Fibroblast of lung (primary cell): Measurements from ENCODE around the gene TAGLN2. TPM values are rescaled to one million over a fixed set of nuclear protein-coding genes. Genes with fewer than 3 reads are reported as not detected.

Experiments used
- DNase-seq, 2 donors: peaks; one replicate each; pipeline versions ENCODE4 v3.0.0 to v3.0.0-alpha.2; 2010; ENCODE audit warnings: low read depth in 2 of 2
- H2AFZ ChIP-seq: 2 replicates; pipeline ENCODE4 v1.5.1; 2012; ENCODE audit warnings: low read length, control low read depth, inconsistent platforms
- H3K27ac ChIP-seq: 2 replicates; pipeline ENCODE4 v1.5.1; 2011; ENCODE audit warnings: low read length, control low read depth; ENCODE audit not compliant: insufficient read depth
- H3K27me3 ChIP-seq: 2 replicates; pipeline ENCODE4 v1.5.1; 2011; ENCODE audit warnings: mild to moderate bottlenecking, low read length; ENCODE audit not compliant: control insufficient read depth, insufficient read depth
- H3K36me3 ChIP-seq: 2 replicates; pipeline ENCODE4 v1.5.1; 2011; ENCODE audit warnings: low read length; ENCODE audit not compliant: control insufficient read depth, insufficient read depth
- H3K4me1 ChIP-seq: 2 replicates; pipeline ENCODE4 v1.5.1; 2011; ENCODE audit warnings: low read length; ENCODE audit not compliant: control insufficient read depth, insufficient read depth; ENCODE audit errors: extremely low read depth
- H3K4me2 ChIP-seq: 2 replicates; pipeline ENCODE4 v1.5.1; 2011; ENCODE audit warnings: low read length, control low read depth; ENCODE audit not compliant: insufficient read depth; ENCODE audit errors: extremely low read depth
- H3K4me3 ChIP-seq, 4 experiments: fragments of 200-600 bp in 1 of 4; sonication (generic) in 1 of 4; replicated peaks in 1 of 4; 2 replicates each; pipeline ENCODE4 v1.5.1; 2011 to 2016; ENCODE audit warnings: low read length in 4 of 4, low read depth in 3 of 4, mild to moderate bottlenecking in 3 of 4, control low read depth in 2 of 4, inconsistent platforms in 1 of 4, mixed read lengths in 1 of 4; ENCODE audit not compliant: insufficient read depth in 1 of 4; ENCODE audit errors: control extremely low read depth in 1 of 4
- H3K79me2 ChIP-seq: 2 replicates; pipeline ENCODE4 v1.5.1; 2012; ENCODE audit warnings: mild to moderate bottlenecking, low read length, inconsistent platforms; ENCODE audit not compliant: control insufficient read depth, insufficient read depth
- H3K9ac ChIP-seq: 2 replicates; pipeline ENCODE4 v1.5.1; 2011; ENCODE audit warnings: mild to moderate bottlenecking, low read length, control low read depth; ENCODE audit not compliant: insufficient read depth
- H3K9me3 ChIP-seq: 2 replicates; pipeline ENCODE4 v1.5.1; 2012; ENCODE audit warnings: low read depth, low read length; ENCODE audit not compliant: control insufficient read depth, insufficient read depth
- H4K20me1 ChIP-seq: 2 replicates; pipeline ENCODE4 v1.5.1; 2011; ENCODE audit warnings: low read length; ENCODE audit not compliant: control insufficient read depth, insufficient read depth; ENCODE audit errors: extremely low read depth
- CTCF ChIP-seq, 2 donors: IDR thresholded peaks in 1 of 2; conservative IDR thresholded peaks in 1 of 2; 1 replicate in 1 of 2; 2 replicates in 1 of 2; pipeline ENCODE4 v1.5.1; 2011 to 2012; ENCODE audit warnings: low read length in 2 of 2, control low read depth in 1 of 2, inconsistent platforms in 1 of 2, low read depth in 1 of 2, mild to moderate bottlenecking in 1 of 2
- EZH2 ChIP-seq: IDR thresholded peaks from 2 replicates; pipeline ENCODE4 v1.5.1; 2012; ENCODE audit warnings: low read length, control low read depth, mild to moderate bottlenecking; ENCODE audit errors: missing control alignments
- polyA plus RNA-seq, 2 donors: library from polyadenylated mRNA; depleted of rRNA in 1 of 2; stranded (reverse) in 1 of 2; unstranded in 1 of 2; fragments of >200 nt; gene quantifications; 2 replicates each; pipeline ENCODE4 v1.2.1, GENCODE V29; 2011 to 2012; ENCODE audit warnings: missing spikeins in 1 of 2
- total RNA-seq: library from RNA; depleted of rRNA; stranded (reverse); fragments of >200 nt; gene quantifications from 2 replicates; pipeline ENCODE4 v1.2.1, GENCODE V29; 2014

The TAGLN2 gene
- total and polyA plus RNA-seq, 2 donors (not counting 1 experiment from before 2014, with no cell fraction given) = 300 to 718 TPM

GRCh38 chr1:159930634-159931033 lies 5.3 kb upstream of the TAGLN2 start:
- no peak overlapping the region for H3K9ac ChIP-seq
- H3K4me2 ChIP-seq = no peak overlapping the region
- peaks cover 3% of the 10 kb centered on the region for H3K4me1 ChIP-seq
- H3K27ac ChIP-seq = no peak overlapping the region
- no peaks in the 10 kb centered on the region for H3K79me2 ChIP-seq
- no peaks in the 10 kb centered on the region for H4K20me1 ChIP-seq
- H3K4me3 ChIP-seq = no peak overlapping the region
- H3K36me3 ChIP-seq = no peaks in the 10 kb centered on the region
- no peak for DNase-seq
- H2AFZ ChIP-seq = no peak overlapping the region
- TF ChIP-seq EZH2 (no peak), CTCF (conservative IDR thresholded peaks at IDR 0.05 in 1 of 2, IDR thresholded peaks at IDR 0.05 in 1 of 2; ENCODE audit: low read depth in 1 of 2, low read length in 2 of 2) (no peak)
- no peaks in the 10 kb centered on the region for H3K9me3 ChIP-seq
- peaks cover 6% of the 10 kb centered on the region for H3K27me3 ChIP-seq

- H3K27ac ChIP-seq = no peak overlapping the region
- H2AFZ ChIP-seq = no peak overlapping the region
- no peak for TF ChIP-seq CTCF (conservative IDR thresholded peaks at IDR 0.05 in 1 of 2, IDR thresholded peaks at IDR 0.05 in 1 of 2; ENCODE audit: low read depth in 1 of 2, low read length in 2 of 2)
- no peak overlapping the region for H3K4me3 ChIP-seq
- H3K4me1 ChIP-seq = peaks cover 4% of the 10 kb centered on the region
- H3K27me3 ChIP-seq = peaks cover 3% of the 10 kb centered on the region
- peaks cover under 1% of the 10 kb centered on the region for H3K79me2 ChIP-seq
- no peak overlapping the region for H3K4me2 ChIP-seq
- H3K9me3 ChIP-seq = no peaks in the 10 kb centered on the region
- no peaks in the 10 kb centered on the region for H3K36me3 ChIP-seq
- no peaks in the 10 kb centered on the region for H4K20me1 ChIP-seq
- H3K9ac ChIP-seq = no peak overlapping the region
- DNase-seq = no peak
Observed at GRCh38 chr1:159930216-159930615, 4.9 kb upstream of the TAGLN2 start.

- H2AFZ ChIP-seq = no peak overlapping the region
- no peak overlapping the region for H3K4me3 ChIP-seq
- H3K9me3 ChIP-seq = no peaks in the 10 kb centered on the region
- H3K4me1 ChIP-seq = peaks cover 4% of the 10 kb centered on the region
- H3K9ac ChIP-seq = no peak overlapping the region
- no peak for DNase-seq
- no peak overlapping the region for H3K27ac ChIP-seq
- H3K4me2 ChIP-seq = no peak overlapping the region
- no peaks in the 10 kb centered on the region for H3K36me3 ChIP-seq
- H3K27me3 ChIP-seq = no peaks in the 10 kb centered on the region
- H3K79me2 ChIP-seq = peaks cover 6% of the 10 kb centered on the region
- H4K20me1 ChIP-seq = no peaks in the 10 kb centered on the region
- TF ChIP-seq EZH2 (no peak), CTCF (conservative IDR thresholded peaks at IDR 0.05 in 1 of 2, IDR thresholded peaks at IDR 0.05 in 1 of 2; ENCODE audit: low read depth in 1 of 2, low read length in 2 of 2) (no peak)
Observed at GRCh38 chr1:159929155-159930051, 4.1 kb upstream of the TAGLN2 start.
